GM12878 (cell line): ENCODE results near the gene ZSCAN22.

Source experiments
- ATF7 ChIP-seq: fragments of 450-650 bp; IDR thresholded peaks from 2 replicates; pipeline ENCODE4 v1.6.1; 2016; ENCODE audit warnings: low read depth, mild to moderate bottlenecking
- CHD2 ChIP-seq: IDR thresholded peaks from 2 replicates; pipeline ENCODE4 v1.6.1; 2011; ENCODE audit warnings: low read depth, low read length, improper control_type of control experiment, borderline replicate concordance
- CTCF ChIP-seq, 3 experiments: IDR thresholded peaks in 2 of 3; conservative IDR thresholded peaks in 1 of 3; 2 replicates each; pipeline ENCODE4 v1.5.1; 2011; ENCODE audit warnings: low read depth in 3 of 3, low read length in 3 of 3, mild to moderate bottlenecking in 3 of 3, control low read depth in 2 of 3, moderate library complexity in 2 of 3, inconsistent platforms in 1 of 3, mixed read lengths in 1 of 3; ENCODE audit not compliant: control insufficient read depth in 2 of 3, insufficient read depth in 1 of 3; ENCODE audit errors: extremely low read depth in 1 of 3
- GABPA ChIP-seq: IDR thresholded peaks from 2 replicates; pipeline ENCODE4 v1.6.1; 2014; ENCODE audit warnings: antibody characterized with exemption, low read depth, mild to moderate bottlenecking, inconsistent platforms
- MAX ChIP-seq: IDR thresholded peaks from 2 replicates; pipeline ENCODE4 v1.6.1; 2012; ENCODE audit warnings: low read depth, low read length, improper control_type of control experiment
- MEF2A ChIP-seq: IDR thresholded peaks from 2 replicates; pipeline ENCODE4 v1.6.1; 2011; ENCODE audit warnings: low read depth, mild to moderate bottlenecking, low read length, moderate library complexity; ENCODE audit not compliant: insufficient read depth
- NFIC ChIP-seq: IDR thresholded peaks from 2 replicates; pipeline ENCODE4 v1.6.1; 2012; ENCODE audit warnings: low read depth, mild to moderate bottlenecking, inconsistent platforms, low read length, moderate library complexity
- NFYB ChIP-seq: IDR thresholded peaks from 2 replicates; pipeline ENCODE4 v1.6.1; 2011; ENCODE audit warnings: low read depth, mild to moderate bottlenecking, low read length, improper control_type of control experiment, moderate library complexity; ENCODE audit not compliant: insufficient read depth
- POLR2A ChIP-seq: IDR thresholded peaks from 2 replicates; pipeline ENCODE4 v1.6.1; 2011; ENCODE audit warnings: low read depth, mild to moderate bottlenecking, low read length
- SMC3 ChIP-seq: IDR thresholded peaks from 2 replicates; pipeline ENCODE4 v1.6.1; 2011; ENCODE audit warnings: low read length, improper control_type of control experiment, borderline replicate concordance
- TBL1XR1 ChIP-seq: IDR thresholded peaks from 2 replicates; pipeline ENCODE4 v1.6.1; 2012; ENCODE audit warnings: low read depth, low read length, improper control_type of control experiment
- USF2 ChIP-seq: IDR thresholded peaks from 2 replicates; pipeline ENCODE4 v1.6.1; 2011; ENCODE audit warnings: low read depth, low read length, improper control_type of control experiment, borderline replicate concordance

GRCh38 chr19:58350001-58350861, 23.4 kb downstream of the ZSCAN22 start:
- TF ChIP-seq CHD2, result no peak
- TF ChIP-seq CTCF (IDR thresholded peaks at IDR 0.05 in 2 of 3, conservative IDR thresholded peaks at IDR 0.05 in 1 of 3; ENCODE audit: control insufficient read depth in 2 of 3, extremely low read depth in 1 of 3, insufficient read depth in 1 of 3, low read depth in 3 of 3, low read length in 3 of 3), result no peak
- no peak for TF ChIP-seq GABPA
- TF ChIP-seq SMC3, result no peak
- TF ChIP-seq POLR2A, result no peak
- TF ChIP-seq NFIC, result no peak
- TF ChIP-seq MAX, result no peak
- no peak for TF ChIP-seq TBL1XR1
- TF ChIP-seq USF2, result no peak
- no peak for TF ChIP-seq MEF2A
- no peak for TF ChIP-seq NFYB
- TF ChIP-seq ATF7, result no peak
